Measurements from ENCODE around the gene MARCHF4.

DNA sequence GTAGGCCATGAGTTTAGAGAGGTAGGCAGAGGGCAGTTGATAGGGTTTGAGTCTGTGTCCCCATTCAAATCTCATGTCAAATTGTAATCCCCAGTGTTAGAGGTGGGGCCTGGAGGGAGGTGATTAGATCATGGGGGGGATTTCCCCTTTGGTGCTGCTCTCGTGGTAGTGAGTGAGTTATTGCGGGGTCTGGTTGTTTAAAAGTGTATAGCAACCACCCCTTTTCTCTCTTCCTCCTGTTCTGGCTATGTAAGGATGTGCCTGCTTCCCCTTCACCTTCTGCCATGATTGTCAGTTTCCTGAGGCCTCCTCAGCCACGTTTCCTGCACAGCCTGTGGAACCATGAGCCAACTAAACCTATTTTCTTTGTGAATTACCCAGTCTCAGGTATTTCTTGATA lies 25.5 kb downstream of the MARCHF4 start:
- TF ChIP-seq JUN (IDR thresholded peaks at IDR 0.05; ENCODE audit: borderline replicate concordance, insufficient read depth, insufficient read length, low read depth) (no peak), POLR2A (IDR thresholded peaks at IDR 0.05; ENCODE audit: low read depth, low read length) (no peak), EZH2 (IDR thresholded peaks at IDR 0.05; ENCODE audit: borderline replicate concordance, low read depth, low read length, severe bottlenecking) (no peak), GATA2 (IDR thresholded peaks at IDR 0.05; ENCODE audit: insufficient read depth, insufficient read length, low read depth, low read length) (no peak), POLR2AphosphoS5 (IDR thresholded peaks at IDR 0.05; ENCODE audit: insufficient read depth, low read depth, low read length) (no peak), FOS (IDR thresholded peaks at IDR 0.05; ENCODE audit: borderline replicate concordance, insufficient read depth, low read length) (no peak)
- TF ChIP-seq, protein P1, sequence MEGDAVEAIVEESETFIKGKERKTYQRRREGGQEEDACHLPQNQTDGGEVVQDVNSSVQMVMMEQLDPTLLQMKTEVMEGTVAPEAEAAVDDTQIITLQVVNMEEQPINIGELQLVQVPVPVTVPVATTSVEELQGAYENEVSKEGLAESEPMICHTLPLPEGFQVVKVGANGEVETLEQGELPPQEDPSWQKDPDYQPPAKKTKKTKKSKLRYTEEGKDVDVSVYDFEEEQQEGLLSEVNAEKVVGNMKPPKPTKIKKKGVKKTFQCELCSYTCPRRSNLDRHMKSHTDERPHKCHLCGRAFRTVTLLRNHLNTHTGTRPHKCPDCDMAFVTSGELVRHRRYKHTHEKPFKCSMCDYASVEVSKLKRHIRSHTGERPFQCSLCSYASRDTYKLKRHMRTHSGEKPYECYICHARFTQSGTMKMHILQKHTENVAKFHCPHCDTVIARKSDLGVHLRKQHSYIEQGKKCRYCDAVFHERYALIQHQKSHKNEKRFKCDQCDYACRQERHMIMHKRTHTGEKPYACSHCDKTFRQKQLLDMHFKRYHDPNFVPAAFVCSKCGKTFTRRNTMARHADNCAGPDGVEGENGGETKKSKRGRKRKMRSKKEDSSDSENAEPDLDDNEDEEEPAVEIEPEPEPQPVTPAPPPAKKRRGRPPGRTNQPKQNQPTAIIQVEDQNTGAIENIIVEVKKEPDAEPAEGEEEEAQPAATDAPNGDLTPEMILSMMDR (IDR thresholded peaks at IDR 0.05; ENCODE audit: extremely low read depth in 1 of 2, insufficient read depth in 1 of 2, low read depth in 1 of 2, low read length in 2 of 2), result no peak
- TF ChIP-seq, protein P2, sequence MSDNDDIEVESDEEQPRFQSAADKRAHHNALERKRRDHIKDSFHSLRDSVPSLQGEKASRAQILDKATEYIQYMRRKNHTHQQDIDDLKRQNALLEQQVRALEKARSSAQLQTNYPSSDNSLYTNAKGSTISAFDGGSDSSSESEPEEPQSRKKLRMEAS (IDR thresholded peaks at IDR 0.05; ENCODE audit: insufficient read depth, insufficient read length), result no peak

Data from endothelial cell of umbilical vein (primary cell).